NB4 (cell line): ENCODE results near the gene CLDND2.
"Not testable (repeated sequence)": the region's sequence is repeated elsewhere in the genome, so short reads cannot be mapped to it uniquely, and the experiment has no call there.

Experiments used
- DNase-seq: peaks from one replicate; pipeline ENCODE4 v3.0.0; 2010; ENCODE audit warnings: low read depth
- H3K4me3 ChIP-seq: one replicate; pipeline ENCODE4 v1.5.1; 2011; ENCODE audit warnings: mild to moderate bottlenecking, low read depth, low read length, moderate library complexity
- CTCF ChIP-seq: IDR thresholded peaks from one replicate; pipeline ENCODE4 v1.5.1; 2012; ENCODE audit warnings: low read depth, low read length
- MAX ChIP-seq: IDR thresholded peaks from 2 replicates; pipeline ENCODE4 v1.6.1; 2011; ENCODE audit warnings: low read depth, low read length
- MYC ChIP-seq: IDR thresholded peaks from 2 replicates; pipeline ENCODE4 v1.6.1; 2011; ENCODE audit warnings: low read depth, low read length
- POLR2A ChIP-seq: IDR thresholded peaks from 2 replicates; pipeline ENCODE4 v1.6.1; 2011; ENCODE audit warnings: mild to moderate bottlenecking; ENCODE audit not compliant: insufficient read length; ENCODE audit errors: extremely low read depth

CLDND2 gene

GRCh38 chr19:51368366-51369282, at the start of gene CLDND2:
TSS of gene CLDND2 (minus strand) at chr19:51369003. CDS start at chr19:51368577, 426 bp downstream.
- DNase-seq, result peak; percentile 86
- TF ChIP-seq POLR2A (no peak), CTCF (no peak), MAX (peak; percentile 21; the same call in 1 of the 2 replicates), MYC (peak; percentile 23)
- peak within 1 kb of the TSS; percentile 57 for H3K4me3 ChIP-seq

GRCh38 chr19:51417810-51418157, 49.0 kb upstream of the CLDND2 start:
- no peak for DNase-seq
- no peak for TF ChIP-seq POLR2A
- no peak for TF ChIP-seq CTCF
- peak overlapping the region; percentile 32 for H3K4me3 ChIP-seq

GRCh38 chr19:51417107-51417809, 48.5 kb upstream of the CLDND2 start, which contains the start of gene SIGLEC10:
TSS of gene SIGLEC10 (minus strand) at chr19:51417642. CDS start at chr19:51417581, 61 bp downstream.
- peak within 1 kb of the TSS; percentile 50 for H3K4me3 ChIP-seq

GRCh38 chr19:51416422-51416821, 47.6 kb upstream of the CLDND2 start:
- DNase-seq, H3K4me3 ChIP-seq: not testable (repeated sequence)

More at GRCh38 chr19:51417107-51417809, 48.5 kb upstream of the CLDND2 start, which contains the start of gene SIGLEC10:
- peak; percentile 93 for DNase-seq
- TF ChIP-seq MAX (0 out of 2 replicates have a peak, but pooled peaks have one; percentile 37), MYC (no peak), POLR2A (peak; percentile 41)

- H3K4me3 ChIP-seq, result no peak overlapping the region
- no peak for TF ChIP-seq CTCF
- TF ChIP-seq MAX, result no peak
- TF ChIP-seq MYC, result no peak
- no peak for TF ChIP-seq POLR2A
These were observed 46.4 kb upstream of the CLDND2 start for GRCh38 chr19:51415187-51415586.

GRCh38 chr19:51410950-51411748, 42.3 kb upstream of the CLDND2 start:
- TF ChIP-seq POLR2A (no peak), CTCF (no peak), MAX (no peak), MYC (no peak)
- H3K4me3 ChIP-seq, result no peak overlapping the region
- no peak for DNase-seq

More at GRCh38 chr19:51415187-51415586, 46.4 kb upstream of the CLDND2 start:
- DNase-seq, result no peak
